GM12878 (cell line): ENCODE results near the gene PTK7.

Experiments
- CBFB ChIP-seq: IDR thresholded peaks from 2 replicates; pipeline ENCODE4 v1.6.1; 2016; ENCODE audit warnings: antibody characterized with exemption, low read depth
- CHD1 ChIP-seq: IDR thresholded peaks from 2 replicates; pipeline ENCODE4 v1.6.1; 2012; ENCODE audit warnings: low read depth, low read length, improper control_type of control experiment
- EZH2 ChIP-seq: IDR thresholded peaks from 2 replicates; pipeline ENCODE4 v1.6.1; 2012; ENCODE audit warnings: low read depth, mild to moderate bottlenecking, control low read depth, inconsistent platforms, low read length, borderline replicate concordance; ENCODE audit not compliant: control insufficient read depth
- HDAC2 ChIP-seq: fragments of 200-600 bp; sonication (generic); IDR thresholded peaks from 2 replicates; pipeline ENCODE4 v1.6.1; 2017
- NBN ChIP-seq: fragments of 450-650 bp; IDR thresholded peaks from 2 replicates; pipeline ENCODE4 v1.6.1; 2016
- NFYB ChIP-seq: IDR thresholded peaks from 2 replicates; pipeline ENCODE4 v1.6.1; 2011; ENCODE audit warnings: low read depth, mild to moderate bottlenecking, low read length, improper control_type of control experiment, moderate library complexity; ENCODE audit not compliant: insufficient read depth
- POLR2AphosphoS2 ChIP-seq: IDR thresholded peaks from 2 replicates; pipeline ENCODE4 v1.6.1; 2011; ENCODE audit warnings: low read depth, mild to moderate bottlenecking, low read length, improper control_type of control experiment, moderate library complexity
- RCOR1 ChIP-seq: conservative IDR thresholded peaks from 2 replicates; pipeline ENCODE4 v1.6.1; 2012; ENCODE audit warnings: low read depth, low read length, improper control_type of control experiment
- TF ChIP-seq, protein P1 (sequence below): IDR thresholded peaks from 2 replicates; pipeline ENCODE4 v1.6.1; 2012; ENCODE audit warnings: low read depth, low read length, improper control_type of control experiment

DNA sequence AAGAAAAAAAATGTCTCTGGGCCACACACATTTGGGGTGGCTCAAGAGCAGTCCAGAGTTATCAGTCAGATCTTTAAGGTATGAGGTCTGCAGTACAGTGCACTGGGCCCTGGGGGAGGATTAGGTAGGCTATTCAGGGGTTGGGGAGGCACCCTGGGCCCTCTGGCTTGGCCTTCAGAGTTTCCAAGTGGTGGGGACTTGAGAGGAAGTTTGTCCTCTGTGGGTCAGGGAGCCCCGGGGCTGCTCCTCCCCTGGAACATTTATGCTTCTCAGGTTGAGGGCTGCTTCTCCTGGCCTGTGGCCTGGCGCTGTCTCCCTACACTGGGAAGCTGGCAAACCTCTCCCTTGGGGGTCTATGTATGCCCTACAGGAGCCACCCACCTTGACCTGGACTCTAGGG, 46.0 kb downstream of the PTK7 start:
- TF ChIP-seq, protein P1, sequence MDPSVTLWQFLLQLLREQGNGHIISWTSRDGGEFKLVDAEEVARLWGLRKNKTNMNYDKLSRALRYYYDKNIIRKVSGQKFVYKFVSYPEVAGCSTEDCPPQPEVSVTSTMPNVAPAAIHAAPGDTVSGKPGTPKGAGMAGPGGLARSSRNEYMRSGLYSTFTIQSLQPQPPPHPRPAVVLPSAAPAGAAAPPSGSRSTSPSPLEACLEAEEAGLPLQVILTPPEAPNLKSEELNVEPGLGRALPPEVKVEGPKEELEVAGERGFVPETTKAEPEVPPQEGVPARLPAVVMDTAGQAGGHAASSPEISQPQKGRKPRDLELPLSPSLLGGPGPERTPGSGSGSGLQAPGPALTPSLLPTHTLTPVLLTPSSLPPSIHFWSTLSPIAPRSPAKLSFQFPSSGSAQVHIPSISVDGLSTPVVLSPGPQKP = no peak
- TF ChIP-seq NBN (no peak), POLR2AphosphoS2 (no peak), HDAC2 (no peak), CBFB (no peak), CHD1 (no peak), NFYB (no peak), RCOR1 (no peak), EZH2 (no peak)
